Neural cell (in vitro differentiated cells): ENCODE results near the gene LRRC26. TPM values are rescaled to one million over a fixed set of nuclear protein-coding genes. Genes with fewer than 3 reads are reported as not detected.
A peak's percentile ranks its signal among the peaks of the same experiment; 100 is the strongest.

Experiments used
- H2AFZ ChIP-seq: fragments of 200-600, 300-800 bp; sonication (generic), shearing (Covaris generic); 2 replicates; pipeline ENCODE4 v1.6.0; 2014; ENCODE audit warnings: low read depth, mild to moderate bottlenecking, antibody characterized with exemption, low read length, moderate library complexity
- H3F3A ChIP-seq: fragments of 200-600 bp; shearing (Covaris generic); 2 replicates; pipeline ENCODE4 v1.6.1; 2016; ENCODE audit warnings: mild to moderate bottlenecking, moderate library complexity, mixed read lengths, antibody characterized with exemption, low read length; ENCODE audit not compliant: insufficient read depth, poor library complexity, severe bottlenecking
- H3K27ac ChIP-seq: fragments of 200-600, 300-800 bp; sonication (generic), shearing (Covaris generic); 2 replicates; pipeline ENCODE4 v1.5.1; 2014; ENCODE audit warnings: mild to moderate bottlenecking, low read length, moderate library complexity
- H3K27me3 ChIP-seq: fragments of 300-800, 200-600 bp; sonication (generic), shearing (Covaris generic); 2 replicates; pipeline ENCODE4 v1.6.0; 2014; ENCODE audit warnings: mild to moderate bottlenecking, low read depth, low read length, moderate library complexity; ENCODE audit not compliant: insufficient read depth
- H3K36me3 ChIP-seq: fragments of 300-800, 200-600 bp; sonication (generic), shearing (Covaris generic); 2 replicates; pipeline ENCODE4 v1.5.1; 2014; ENCODE audit warnings: mild to moderate bottlenecking, antibody characterized with exemption, low read length, moderate library complexity; ENCODE audit not compliant: insufficient read depth
- H3K4me2 ChIP-seq: fragments of 300-800, 200-600 bp; sonication (generic), shearing (Covaris generic); 2 replicates; pipeline ENCODE4 v1.6.0; 2014; ENCODE audit warnings: mild to moderate bottlenecking, low read length
- H3K4me3 ChIP-seq: fragments of 300-800, 200-600 bp; sonication (generic), shearing (Covaris generic); 2 replicates; pipeline ENCODE4 v1.5.1; 2014; ENCODE audit warnings: mild to moderate bottlenecking, low read length, moderate library complexity
- H3K79me2 ChIP-seq: fragments of 200-600 bp; shearing (Covaris generic); replicated peaks from 2 replicates; pipeline ENCODE4 v1.6.0; 2014; ENCODE audit warnings: mild to moderate bottlenecking, low read length, moderate library complexity; ENCODE audit not compliant: insufficient read depth
- H3K9ac ChIP-seq: fragments of 300-800, 200-600 bp; sonication (generic), shearing (Covaris generic); 2 replicates; pipeline ENCODE4 v1.6.1; 2016; ENCODE audit warnings: mild to moderate bottlenecking, low read length, mixed read lengths
- H3K9me2 ChIP-seq: fragments of 200-600 bp; shearing (Covaris generic); 2 replicates; pipeline ENCODE4 v1.6.1; 2016; ENCODE audit warnings: mild to moderate bottlenecking, low read length, mixed read lengths; ENCODE audit not compliant: insufficient read depth
- H3K9me3 ChIP-seq: fragments of 200-600, 300-800 bp; sonication (generic), shearing (Covaris generic); 2 replicates; pipeline ENCODE4 v1.6.1; 2016; ENCODE audit warnings: mild to moderate bottlenecking, mixed run types, low read length, moderate library complexity, mixed read lengths
- H4K20me1 ChIP-seq: fragments of 200-600 bp; shearing (Covaris generic); 2 replicates; pipeline ENCODE4 v1.6.1; 2016; ENCODE audit warnings: mild to moderate bottlenecking, mixed run types; ENCODE audit not compliant: insufficient read depth
- EP300 ChIP-seq: fragments of 450-650 bp; conservative IDR thresholded peaks from 2 replicates; pipeline ENCODE4 v1.6.1; 2014; ENCODE audit warnings: antibody characterized with exemption, mild to moderate bottlenecking, moderate library complexity; ENCODE audit not compliant: poor library complexity, severe bottlenecking
- EZH2 ChIP-seq: fragments of 200-600, 300-800 bp; shearing (Covaris generic), sonication (generic); IDR thresholded peaks from 2 replicates; pipeline ENCODE4 v1.6.1; 2014; ENCODE audit warnings: antibody characterized with exemption, low read length, borderline replicate concordance, mild to moderate bottlenecking; ENCODE audit not compliant: insufficient read depth, poor library complexity, severe bottlenecking
- MXI1 ChIP-seq: fragments of 450-650 bp; conservative IDR thresholded peaks from 2 replicates; pipeline ENCODE4 v1.6.1; 2014; ENCODE audit warnings: antibody characterized with exemption, mild to moderate bottlenecking; ENCODE audit not compliant: poor library complexity, severe bottlenecking
- POLR2AphosphoS5 ChIP-seq: IDR thresholded peaks from 2 replicates; pipeline ENCODE4 v1.6.1; 2012
- RAD21 ChIP-seq: fragments of 450-650 bp; conservative IDR thresholded peaks from 2 replicates; pipeline ENCODE4 v1.6.1; 2014; ENCODE audit warnings: antibody characterized with exemption, mild to moderate bottlenecking, moderate library complexity
- SMC3 ChIP-seq: fragments of 450-650 bp; conservative IDR thresholded peaks from 2 replicates; pipeline ENCODE4 v1.6.1; 2014; ENCODE audit warnings: antibody characterized with exemption, mild to moderate bottlenecking, moderate library complexity; ENCODE audit not compliant: poor library complexity
- TAF1 ChIP-seq: IDR thresholded peaks from 2 replicates; pipeline ENCODE4 v1.6.1; 2012; ENCODE audit warnings: low read depth
- polyA plus RNA-seq: library from polyadenylated mRNA; depleted of rRNA; stranded (reverse); fragments of >200 nt; gene quantifications from 2 replicates; pipeline ENCODE4 v1.2.3, GENCODE V29; 2014
- TF ChIP-seq, protein P1 (sequence below): IDR thresholded peaks from 2 replicates; pipeline ENCODE4 v1.6.1; 2012; ENCODE audit warnings: borderline replicate concordance
- TF ChIP-seq, protein P2 (sequence below): fragments of 450-650 bp; IDR thresholded peaks from 2 replicates; pipeline ENCODE4 v1.5.1; 2014; ENCODE audit warnings: antibody characterized with exemption, mild to moderate bottlenecking, moderate library complexity; ENCODE audit not compliant: poor library complexity, severe bottlenecking

The LRRC26 gene
- polyA plus RNA-seq, 1 donor from 2014 or later, result 2.2 TPM

DNA sequence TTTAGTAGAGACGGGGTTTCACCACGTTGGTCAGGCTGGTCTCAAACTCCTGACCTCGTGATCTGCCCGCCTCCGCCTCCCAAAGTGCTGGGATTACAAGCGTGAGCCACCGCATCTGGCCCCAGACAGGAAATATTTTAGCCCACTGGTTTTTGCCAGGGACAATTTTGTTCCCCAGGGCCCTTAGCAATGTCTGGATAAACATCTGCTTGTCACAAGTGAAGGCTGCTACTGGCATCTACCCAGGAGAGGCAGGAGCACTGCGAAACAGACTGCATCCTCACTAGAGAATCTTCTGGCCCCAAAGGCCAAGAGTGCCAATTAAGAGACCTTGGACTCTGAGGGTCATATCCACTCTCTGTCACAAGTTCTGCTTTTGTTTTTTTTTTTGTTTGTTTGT is 33.1 kb upstream of the LRRC26 start:
- no peaks in the 10 kb centered on the region for H3K27me3 ChIP-seq
- H4K20me1 ChIP-seq, result no peaks in the 10 kb centered on the region
- H3K27ac ChIP-seq, result no peak overlapping the region
- no peaks in the 10 kb centered on the region for H3K9me2 ChIP-seq
- H2AFZ ChIP-seq, result no peak overlapping the region
- H3F3A ChIP-seq, result no peaks in the 10 kb centered on the region
- no peak overlapping the region for H3K9ac ChIP-seq
- no peaks in the 10 kb centered on the region for H3K9me3 ChIP-seq
- peaks cover 31% of the 10 kb centered on the region for H3K79me2 ChIP-seq
- H3K4me3 ChIP-seq, result no peak overlapping the region
- no peak for TF ChIP-seq TAF1
- no peak for TF ChIP-seq EP300
- TF ChIP-seq, protein P1, sequence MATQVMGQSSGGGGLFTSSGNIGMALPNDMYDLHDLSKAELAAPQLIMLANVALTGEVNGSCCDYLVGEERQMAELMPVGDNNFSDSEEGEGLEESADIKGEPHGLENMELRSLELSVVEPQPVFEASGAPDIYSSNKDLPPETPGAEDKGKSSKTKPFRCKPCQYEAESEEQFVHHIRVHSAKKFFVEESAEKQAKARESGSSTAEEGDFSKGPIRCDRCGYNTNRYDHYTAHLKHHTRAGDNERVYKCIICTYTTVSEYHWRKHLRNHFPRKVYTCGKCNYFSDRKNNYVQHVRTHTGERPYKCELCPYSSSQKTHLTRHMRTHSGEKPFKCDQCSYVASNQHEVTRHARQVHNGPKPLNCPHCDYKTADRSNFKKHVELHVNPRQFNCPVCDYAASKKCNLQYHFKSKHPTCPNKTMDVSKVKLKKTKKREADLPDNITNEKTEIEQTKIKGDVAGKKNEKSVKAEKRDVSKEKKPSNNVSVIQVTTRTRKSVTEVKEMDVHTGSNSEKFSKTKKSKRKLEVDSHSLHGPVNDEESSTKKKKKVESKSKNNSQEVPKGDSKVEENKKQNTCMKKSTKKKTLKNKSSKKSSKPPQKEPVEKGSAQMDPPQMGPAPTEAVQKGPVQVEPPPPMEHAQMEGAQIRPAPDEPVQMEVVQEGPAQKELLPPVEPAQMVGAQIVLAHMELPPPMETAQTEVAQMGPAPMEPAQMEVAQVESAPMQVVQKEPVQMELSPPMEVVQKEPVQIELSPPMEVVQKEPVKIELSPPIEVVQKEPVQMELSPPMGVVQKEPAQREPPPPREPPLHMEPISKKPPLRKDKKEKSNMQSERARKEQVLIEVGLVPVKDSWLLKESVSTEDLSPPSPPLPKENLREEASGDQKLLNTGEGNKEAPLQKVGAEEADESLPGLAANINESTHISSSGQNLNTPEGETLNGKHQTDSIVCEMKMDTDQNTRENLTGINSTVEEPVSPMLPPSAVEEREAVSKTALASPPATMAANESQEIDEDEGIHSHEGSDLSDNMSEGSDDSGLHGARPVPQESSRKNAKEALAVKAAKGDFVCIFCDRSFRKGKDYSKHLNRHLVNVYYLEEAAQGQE, result no peak
- no peak for TF ChIP-seq RAD21
- TF ChIP-seq, protein P2, sequence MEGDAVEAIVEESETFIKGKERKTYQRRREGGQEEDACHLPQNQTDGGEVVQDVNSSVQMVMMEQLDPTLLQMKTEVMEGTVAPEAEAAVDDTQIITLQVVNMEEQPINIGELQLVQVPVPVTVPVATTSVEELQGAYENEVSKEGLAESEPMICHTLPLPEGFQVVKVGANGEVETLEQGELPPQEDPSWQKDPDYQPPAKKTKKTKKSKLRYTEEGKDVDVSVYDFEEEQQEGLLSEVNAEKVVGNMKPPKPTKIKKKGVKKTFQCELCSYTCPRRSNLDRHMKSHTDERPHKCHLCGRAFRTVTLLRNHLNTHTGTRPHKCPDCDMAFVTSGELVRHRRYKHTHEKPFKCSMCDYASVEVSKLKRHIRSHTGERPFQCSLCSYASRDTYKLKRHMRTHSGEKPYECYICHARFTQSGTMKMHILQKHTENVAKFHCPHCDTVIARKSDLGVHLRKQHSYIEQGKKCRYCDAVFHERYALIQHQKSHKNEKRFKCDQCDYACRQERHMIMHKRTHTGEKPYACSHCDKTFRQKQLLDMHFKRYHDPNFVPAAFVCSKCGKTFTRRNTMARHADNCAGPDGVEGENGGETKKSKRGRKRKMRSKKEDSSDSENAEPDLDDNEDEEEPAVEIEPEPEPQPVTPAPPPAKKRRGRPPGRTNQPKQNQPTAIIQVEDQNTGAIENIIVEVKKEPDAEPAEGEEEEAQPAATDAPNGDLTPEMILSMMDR, result no peak
- no peak for TF ChIP-seq EZH2
- TF ChIP-seq MXI1, result no peak
- TF ChIP-seq SMC3, result no peak
- H3K4me2 ChIP-seq, result no peak overlapping the region
- H3K36me3 ChIP-seq, result no peaks in the 10 kb centered on the region

GRCh38 chr9:137201205-137201868 is 31.5 kb upstream of the LRRC26 start:
- no peaks in the 10 kb centered on the region for H3K9me3 ChIP-seq
- no peaks in the 10 kb centered on the region for H3K36me3 ChIP-seq
- H4K20me1 ChIP-seq, result no peaks in the 10 kb centered on the region
- H3F3A ChIP-seq, result no peaks in the 10 kb centered on the region
- TF ChIP-seq SMC3, result no peak
- no peak for TF ChIP-seq EP300
- TF ChIP-seq, protein P1, result no peak
- TF ChIP-seq, protein P2, result no peak
- TF ChIP-seq RAD21, result no peak
- no peak for TF ChIP-seq MXI1
- TF ChIP-seq TAF1, result no peak
- TF ChIP-seq EZH2, result no peak
- TF ChIP-seq POLR2AphosphoS5, result no peak
- H3K79me2 ChIP-seq, result peaks cover 27% of the 10 kb centered on the region
- no peaks in the 10 kb centered on the region for H3K27me3 ChIP-seq
- H3K4me2 ChIP-seq, result peak overlapping the region; percentile 96
- H3K4me3 ChIP-seq, result peak overlapping the region; percentile 86
- H2AFZ ChIP-seq, result peak overlapping the region; percentile 51
- peak overlapping the region; percentile 49 for H3K27ac ChIP-seq
- H3K9me2 ChIP-seq, result no peaks in the 10 kb centered on the region
- peak overlapping the region; percentile 70 for H3K9ac ChIP-seq
